CD8-positive, alpha-beta memory T cell (primary cell): Measurements from ENCODE around the gene PRMT1. TPM values are rescaled to one million over a fixed set of nuclear protein-coding genes. Genes with fewer than 3 reads are reported as not detected.

ENCODE experiments used
- CTCF ChIA-PET: fragments of 350-600 bp; sonication (Branson Sonifier 250); formaldehyde crosslinking; loops from one replicate; lab custom pipeline; 2021; ENCODE audit warnings: antibody characterized with exemption; lab: Charles Lee
- POLR2A ChIA-PET: fragments of 350-600 bp; sonication (Branson Sonifier 250); formaldehyde crosslinking; loops from one replicate; lab custom pipeline; 2021; ENCODE audit warnings: antibody characterized with exemption; lab: Charles Lee
- DNase-seq, 5 donors: peaks; one replicate each; pipeline versions ENCODE4 v3.0.0 to v3.0.0-alpha.2; 2020 to 2022; ENCODE audit warnings: mixed read lengths in 1 of 5
- H3K27ac ChIP-seq: one replicate; pipeline ENCODE4 v1.7.0; 2013; ENCODE audit warnings: low read depth, mild to moderate bottlenecking, low read length, moderate library complexity
- H3K27me3 ChIP-seq: 2 replicates; pipeline ENCODE4 v1.7.0; 2013; ENCODE audit warnings: low read length, mild to moderate bottlenecking; ENCODE audit not compliant: insufficient read depth, poor library complexity, severe bottlenecking
- H3K36me3 ChIP-seq: 2 replicates; pipeline ENCODE4 v1.7.0; 2013; ENCODE audit warnings: mild to moderate bottlenecking, low read length, moderate library complexity; ENCODE audit not compliant: insufficient read depth
- H3K4me1 ChIP-seq: 2 replicates; pipeline ENCODE4 v1.7.0; 2013; ENCODE audit warnings: mild to moderate bottlenecking, low read length, moderate library complexity; ENCODE audit not compliant: insufficient read depth
- H3K4me3 ChIP-seq: 2 replicates; pipeline ENCODE4 v1.7.0; 2013; ENCODE audit warnings: mild to moderate bottlenecking, low read length
- H3K9me3 ChIP-seq: 2 replicates; pipeline ENCODE4 v1.7.0; 2013; ENCODE audit warnings: mild to moderate bottlenecking, low read length
- H3K27ac Mint-ChIP-seq, 8 donors: one replicate each; pipeline ENCODE4 v1.8.0; 2020 to 2021; ENCODE audit warnings: mixed read lengths in 8 of 8, mild to moderate bottlenecking in 6 of 8, inconsistent platforms in 3 of 8, moderate library complexity in 3 of 8
- H3K27me3 Mint-ChIP-seq, 2 donors: one replicate each; pipeline ENCODE4 v1.8.0; 2020 to 2021; ENCODE audit warnings: mixed read lengths in 2 of 2, mild to moderate bottlenecking in 1 of 2, moderate library complexity in 1 of 2
- H3K36me3 Mint-ChIP-seq, 3 donors: one replicate each; pipeline ENCODE4 v1.8.0; 2020 to 2021; ENCODE audit warnings: mixed read lengths in 3 of 3, inconsistent platforms in 1 of 3, mild to moderate bottlenecking in 1 of 3
- H3K4me1 Mint-ChIP-seq, 3 donors: one replicate each; pipeline ENCODE4 v1.8.0; 2020 to 2021; ENCODE audit warnings: mixed read lengths in 3 of 3, inconsistent platforms in 1 of 3, mild to moderate bottlenecking in 1 of 3
- H3K4me3 Mint-ChIP-seq, 7 donors: one replicate each; pipeline ENCODE4 v1.8.0; 2020 to 2021; ENCODE audit warnings: mixed read lengths in 7 of 7, mild to moderate bottlenecking in 6 of 7, moderate library complexity in 4 of 7, inconsistent platforms in 2 of 7
- H3K9me3 Mint-ChIP-seq, 5 donors: one replicate each; pipeline ENCODE4 v1.8.0; 2020 to 2022; ENCODE audit warnings: mixed read lengths in 5 of 5, mild to moderate bottlenecking in 3 of 5, moderate library complexity in 2 of 5, inconsistent platforms in 1 of 5
- polyA plus RNA-seq: library from polyadenylated mRNA; unstranded; fragments of 300-500 nt; fragmentation: Illumina TruSeq; gene quantifications from one replicate; pipeline ENCODE4 v1.2.3, GENCODE V29; 2021
- total RNA-seq, 2 experiments: library from RNA; stranded (reverse); gene quantifications; one replicate each; pipeline ENCODE4 v1.2.3, GENCODE V29; 2021

Gene PRMT1
- total and polyA plus RNA-seq, 3 experiments from 2014 or later: 135 to 537 (median 529) TPM

GRCh38 chr19:49636233-49636932, 40.7 kb upstream of the PRMT1 start:
- Histone ChIP-seq H3K27ac (no peak overlapping the region), H3K36me3 (no peaks in the 10 kb centered on the region), H3K27me3 (no peaks in the 10 kb centered on the region), H3K9me3 (no peaks in the 10 kb centered on the region), H3K4me1 (peaks cover 22% of the 10 kb centered on the region), H3K4me3 (no peak overlapping the region)
- ChIA-PET POLR2A (interaction anchor here (1.1 kb wide), 1 partner anchor 9 kb away, joined by 4 read pairs; no protein-coding TSS in a partner anchor), CTCF (interaction anchor here (0.6 kb wide), 1 partner anchor 23 kb away, joined by 4 read pairs; no protein-coding TSS in a partner anchor)
- Mint-ChIP-seq H3K27ac (peak overlapping the region in 3 of 8 donors; percentile 34 to 93 (median 37)), H3K27me3 (no peaks in the 10 kb centered on the region), H3K4me3 (no peak overlapping the region), H3K4me1 (peaks cover 24 to 37% (median 32%) of the 10 kb centered on the region in 3 donors), H3K9me3 (no peaks in the 10 kb centered on the region), H3K36me3 (peaks cover 0 to 4% (median 0%) of the 10 kb centered on the region in 3 donors)
- DNase-seq: no peak

GRCh38 chr19:49637821-49638738, 39.0 kb upstream of the PRMT1 start:
- Histone ChIP-seq H3K36me3 (no peaks in the 10 kb centered on the region), H3K4me3 (no peak overlapping the region), H3K4me1 (peaks cover 32% of the 10 kb centered on the region), H3K27me3 (no peaks in the 10 kb centered on the region), H3K9me3 (no peaks in the 10 kb centered on the region), H3K27ac (peak overlapping the region; percentile 31)
- Mint-ChIP-seq H3K36me3 (peaks cover 0 to 7% (median 0%) of the 10 kb centered on the region in 3 donors), H3K4me1 (peaks cover 38 to 48% (median 45%) of the 10 kb centered on the region in 3 donors), H3K4me3 (peak overlapping the region; percentile 44 to 94 (median 65)), H3K27me3 (peaks cover 0 to 3% of the 10 kb centered on the region in 2 donors), H3K27ac (peak overlapping the region; percentile 39 to 92 (median 70)), H3K9me3 (no peaks in the 10 kb centered on the region)
- CTCF ChIA-PET: no interaction called here
- POLR2A ChIA-PET: interaction anchor here (1.1 kb wide), 1 partner anchor 38 kb away, joined by 6 read pairs; no protein-coding TSS in a partner anchor
- peak in 1 of 5 donors; percentile 47 for DNase-seq

- Histone ChIP-seq H3K9me3 (no peaks in the 10 kb centered on the region), H3K27me3 (no peaks in the 10 kb centered on the region), H3K36me3 (no peaks in the 10 kb centered on the region), H3K4me1 (peaks cover 37% of the 10 kb centered on the region), H3K4me3 (peak overlapping the region; percentile 87), H3K27ac (peak overlapping the region; percentile 61)
- Mint-ChIP-seq H3K27ac (peak overlapping the region; percentile 69 to 98 (median 90)), H3K27me3 (peaks cover 0 to 3% of the 10 kb centered on the region in 2 donors), H3K4me1 (peaks cover 51 to 63% (median 60%) of the 10 kb centered on the region in 3 donors), H3K9me3 (no peaks in the 10 kb centered on the region), H3K4me3 (peak overlapping the region; percentile 66 to 97 (median 94)), H3K36me3 (peaks cover 0 to 17% (median 0%) of the 10 kb centered on the region in 3 donors)
- POLR2A ChIA-PET: interaction anchor here (0.5 to 5.2 kb wide), 18 partner anchors 9 to 304 kb away, joined by 3 to 61 read pairs (median 5); partner anchors contain the start of genes AKT1S1, BCL2L12, CD37 and IRF3
- DNase-seq: peak in 1 of 5 donors; percentile 33
- CTCF ChIA-PET: interaction anchor here (0.7 to 2.7 kb wide), 13 partner anchors 14 to 237 kb away, joined by 3 to 18 read pairs (median 4); partner anchors contain the start of genes AKT1S1, BCL2L12, IRF3 and NOSIP
Measured at GRCh38 chr19:49639401-49640112, 37.5 kb upstream of the PRMT1 start.

GRCh38 chr19:49640113-49640898, 36.8 kb upstream of the PRMT1 start, which contains the start of gene RRAS:
Gene RRAS, minus strand, starts transcription at chr19:49640143. Its CDS starts 45 bp downstream, at chr19:49640098.
- peaks cover 52 to 67% (median 61%) of the 10 kb centered on the region in 3 donors for H3K4me1 Mint-ChIP-seq
- peak; percentile 99 to 100 (median 99) for DNase-seq
- H3K9me3 Mint-ChIP-seq: no peaks in the 10 kb centered on the region
- peak within 1 kb of the TSS; percentile 85 to 97 (median 95) for H3K4me3 Mint-ChIP-seq
- ChIA-PET CTCF (interaction anchor here (0.9 to 2.7 kb wide), 13 partner anchors 15 to 236 kb away, joined by 3 to 18 read pairs (median 4); partner anchors contain the start of genes AKT1S1, BCL2L12, IRF3 and NOSIP), POLR2A (interaction anchor here (0.5 to 5.2 kb wide), 20 partner anchors 10 to 305 kb away, joined by 3 to 61 read pairs (median 4); partner anchors contain the start of genes AKT1S1, ALDH16A1, BCL2L12 and CD37)
- no peaks in the 10 kb centered on the region for H3K9me3 ChIP-seq
- peaks cover 0 to 3% of the 10 kb centered on the region in 2 donors for H3K27me3 Mint-ChIP-seq
- H3K27ac Mint-ChIP-seq: peak within 1 kb of the TSS; percentile 94 to 99 (median 98)
- peak within 1 kb of the TSS; percentile 87 for H3K4me3 ChIP-seq
- H3K27ac ChIP-seq: peak within 1 kb of the TSS; percentile 94
- peaks cover 37% of the 10 kb centered on the region for H3K4me1 ChIP-seq
- no peaks in the 10 kb centered on the region for H3K36me3 ChIP-seq
- peaks cover 0 to 19% (median 0%) of the 10 kb centered on the region in 3 donors for H3K36me3 Mint-ChIP-seq
- no peaks in the 10 kb centered on the region for H3K27me3 ChIP-seq

- peaks cover 0 to 3% of the 10 kb centered on the region in 2 donors for H3K27me3 Mint-ChIP-seq
- no peaks in the 10 kb centered on the region for H3K9me3 Mint-ChIP-seq
- peak within 1 kb of the TSS; percentile 85 to 97 (median 95) for H3K4me3 Mint-ChIP-seq
- ChIA-PET CTCF (interaction anchor here (1.0 to 2.8 kb wide), 5 partner anchors 14 to 95 kb away, joined by 3 to 18 read pairs (median 13); partner anchors contain the start of genes BCL2L12 and IRF3), POLR2A (interaction anchor here (0.6 to 5.2 kb wide), 9 partner anchors 22 to 209 kb away, joined by 4 to 61 read pairs (median 6); partner anchors contain the start of genes ALDH16A1, BCL2L12, IRF3 and PTOV1)
- H3K27me3 ChIP-seq: no peaks in the 10 kb centered on the region
- peaks cover 37% of the 10 kb centered on the region for H3K4me1 ChIP-seq
- H3K9me3 ChIP-seq: no peaks in the 10 kb centered on the region
- DNase-seq: peak; percentile 99 to 100 (median 99)
- peaks cover 0 to 35% (median 0%) of the 10 kb centered on the region in 3 donors for H3K36me3 Mint-ChIP-seq
- peak within 1 kb of the TSS; percentile 94 for H3K27ac ChIP-seq
- peak within 1 kb of the TSS; percentile 94 to 99 (median 98) for H3K27ac Mint-ChIP-seq
- H3K36me3 ChIP-seq: peaks cover 2% of the 10 kb centered on the region
- peak within 1 kb of the TSS; percentile 87 for H3K4me3 ChIP-seq
- peaks cover 53 to 80% (median 63%) of the 10 kb centered on the region in 3 donors for H3K4me1 Mint-ChIP-seq
Measured at GRCh38 chr19:49641688-49642491, 35.2 kb upstream of the PRMT1 start, which contains the start of gene SCAF1. Gene SCAF1, plus strand, starts transcription at chr19:49642209. Its CDS starts 2,818 bp downstream, at chr19:49645027.
